PC-9 (cell line): Measurements from ENCODE around the gene NUDT3.

Source experiments
- CTCF ChIP-seq: fragments of 200-600 bp; sonication (generic); conservative IDR thresholded peaks from 2 replicates; pipeline ENCODE4 v1.6.1; 2017; ENCODE audit warnings: mixed run types, antibody characterized with exemption, mild to moderate bottlenecking, moderate library complexity
- EZH2 ChIP-seq: fragments of 200-600 bp; sonication (generic); IDR thresholded peaks from 2 replicates; pipeline ENCODE4 v1.8.0; 2017; ENCODE audit warnings: antibody characterized with exemption, low read depth

- TF ChIP-seq CTCF (no peak), EZH2 (no peak)
These were observed 117.2 kb downstream of the NUDT3 start for GRCh38 chr6:34275128-34275804.
